Endothelial cell of umbilical vein (primary cell): ENCODE data around the gene KCNV2. TPM values are rescaled to one million over a fixed set of nuclear protein-coding genes. Genes with fewer than 3 reads are reported as not detected.

Source experiments
- BruUV-seq: library from RNA; stranded (reverse); fragments of 400-500 nt; replicated peaks from 2 replicates; lab custom pipeline; 2021; lab: Mats Ljungman, UMichigan
- CTCF ChIA-PET: fragments of 300-600, 350-600 bp; sonication (Branson Sonifier 250); formaldehyde crosslinking; loops from one replicate; lab custom pipeline; 2021; ENCODE audit warnings: antibody characterized with exemption, inconsistent platforms; lab: Charles Lee
- POLR2A ChIA-PET: fragments of 300-600, 350-600 bp; sonication (Branson Sonifier 250); formaldehyde crosslinking; loops from one replicate; lab custom pipeline; 2021; ENCODE audit warnings: antibody characterized with exemption, inconsistent platforms; lab: Charles Lee
- DNase-seq: peaks from one replicate; pipeline ENCODE4 v3.0.0-alpha.2; 2011; ENCODE audit warnings: low read depth, low spot score
- FAIRE-seq: peaks from 2 replicates; lab custom pipeline; 2011; peaks lifted over from hg19 to GRCh38; lab: Jason Lieb, UNC
- H2AFZ ChIP-seq: 2 replicates; pipeline ENCODE4 v1.6.0; 2012; ENCODE audit warnings: low read depth, low read length, control low read depth, inconsistent platforms
- H3K27ac ChIP-seq: 2 replicates; pipeline ENCODE4 v1.5.1; 2011; ENCODE audit warnings: low read depth, mild to moderate bottlenecking, control low read depth, low read length, moderate library complexity; ENCODE audit not compliant: insufficient read depth
- H3K27me3 ChIP-seq, 2 experiments: 2 replicates each; pipeline versions ENCODE4 v1.6.0 to v1.6.1; 2011; ENCODE audit warnings: low read length in 2 of 2, mixed read lengths in 1 of 2; ENCODE audit not compliant: control insufficient read depth in 2 of 2, insufficient read depth in 2 of 2
- H3K36me3 ChIP-seq, 2 experiments: 2 replicates in 1 of 2; 3 replicates in 1 of 2; pipeline ENCODE4 v1.5.1; 2011; ENCODE audit warnings: low read length in 2 of 2, mild to moderate bottlenecking in 1 of 2, moderate library complexity in 1 of 2; ENCODE audit not compliant: control insufficient read depth in 2 of 2, insufficient read depth in 2 of 2; ENCODE audit errors: extremely low read depth in 1 of 2
- H3K4me1 ChIP-seq: 3 replicates; pipeline ENCODE4 v1.5.1; 2011; ENCODE audit warnings: mild to moderate bottlenecking, low read length; ENCODE audit not compliant: control insufficient read depth, insufficient read depth; ENCODE audit errors: extremely low read depth
- H3K4me2 ChIP-seq: 2 replicates; pipeline ENCODE4 v1.6.1; 2011; ENCODE audit warnings: low read length, control low read depth, mixed read lengths; ENCODE audit not compliant: insufficient read depth
- H3K4me3 ChIP-seq, 3 experiments: fragments of 200-600 bp in 1 of 3; sonication (generic), shearing (Covaris generic) in 1 of 3; replicated peaks in 1 of 3; 2 replicates each; pipeline ENCODE4 v1.5.1; 2011 to 2016; ENCODE audit warnings: control low read depth in 3 of 3, low read length in 3 of 3, mild to moderate bottlenecking in 2 of 3, inconsistent platforms in 1 of 3, low read depth in 1 of 3, moderate library complexity in 1 of 3; ENCODE audit not compliant: insufficient read depth in 1 of 3
- H3K79me2 ChIP-seq: 2 replicates; pipeline ENCODE4 v1.6.0; 2012; ENCODE audit warnings: low read length, inconsistent platforms; ENCODE audit not compliant: control insufficient read depth, insufficient read depth
- H3K9ac ChIP-seq: replicated peaks from 2 replicates; pipeline ENCODE3; 2011; ENCODE audit warnings: low read length, control low read depth; ENCODE audit not compliant: insufficient read depth; ENCODE audit errors: extremely low read depth
- H3K9me1 ChIP-seq: replicated peaks from 3 replicates; pipeline ENCODE4 v1.6.0; 2011; ENCODE audit warnings: mild to moderate bottlenecking, low read length; ENCODE audit not compliant: control insufficient read depth, insufficient read depth; ENCODE audit errors: extremely low read depth
- H3K9me3 ChIP-seq: replicated peaks from 2 replicates; pipeline ENCODE4 v1.5.1; 2012; ENCODE audit warnings: low read length, inconsistent platforms; ENCODE audit not compliant: control insufficient read depth, insufficient read depth
- H4K20me1 ChIP-seq: replicated peaks from 2 replicates; pipeline ENCODE3; 2011; ENCODE audit warnings: mild to moderate bottlenecking, low read length; ENCODE audit not compliant: control insufficient read depth, insufficient read depth; ENCODE audit errors: extremely low read depth
- CTCF ChIP-seq, 2 donors: IDR thresholded peaks; 1 replicate in 1 of 2; 2 replicates in 1 of 2; pipeline ENCODE4 v1.5.1; 2011; ENCODE audit warnings: low read length in 2 of 2, mild to moderate bottlenecking in 2 of 2, moderate library complexity in 2 of 2, control low read depth in 1 of 2, inconsistent platforms in 1 of 2, low read depth in 1 of 2; ENCODE audit not compliant: insufficient read depth in 1 of 2; ENCODE audit errors: extremely low read depth in 1 of 2
- EZH2 ChIP-seq: IDR thresholded peaks from 2 replicates; pipeline ENCODE4 v1.6.1; 2012; ENCODE audit warnings: borderline replicate concordance, low read depth, mild to moderate bottlenecking, moderate library complexity, low read length, inconsistent platforms; ENCODE audit not compliant: severe bottlenecking
- FOS ChIP-seq: IDR thresholded peaks from 2 replicates; pipeline ENCODE4 v1.6.1; 2011; ENCODE audit warnings: mild to moderate bottlenecking, low read length, moderate library complexity, borderline replicate concordance; ENCODE audit not compliant: insufficient read depth
- GATA2 ChIP-seq: IDR thresholded peaks from 2 replicates; pipeline ENCODE4 v1.7.0; 2011; ENCODE audit warnings: low read depth, mild to moderate bottlenecking, moderate library complexity, mixed read lengths, low read length; ENCODE audit not compliant: insufficient read length, insufficient read depth
- JUN ChIP-seq: IDR thresholded peaks from 2 replicates; pipeline ENCODE4 v1.6.1; 2011; ENCODE audit warnings: borderline replicate concordance, low read depth; ENCODE audit not compliant: insufficient read length, insufficient read depth
- MAX ChIP-seq: IDR thresholded peaks from 2 replicates; pipeline ENCODE4 v1.6.1; 2011; ENCODE audit not compliant: insufficient read depth, insufficient read length
- MYC ChIP-seq: IDR thresholded peaks from one replicate; pipeline ENCODE4 v1.6.1; 2011; ENCODE audit warnings: mild to moderate bottlenecking, low read depth, low read length
- POLR2A ChIP-seq: IDR thresholded peaks from 2 replicates; pipeline ENCODE4 v1.6.1; 2012; ENCODE audit warnings: low read depth, mild to moderate bottlenecking, control low read depth, low read length
- POLR2AphosphoS5 ChIP-seq: IDR thresholded peaks from 2 replicates; pipeline ENCODE4 v1.6.1; 2012; ENCODE audit warnings: low read depth, mild to moderate bottlenecking, control low read depth, low read length, moderate library complexity; ENCODE audit not compliant: insufficient read depth
- dilution Hi-C: fragments of 300-500 bp; cut with MboI; formaldehyde crosslinking; loops from one replicate; pipeline ENCODE4 v1.15.0; 2019; ENCODE audit warnings: low sequenced_read_pairs; ENCODE audit not compliant: extremely low pct_ligation_motif_present
- intact Hi-C: fragments of 100-400 bp; cut with micrococcal nuclease; formaldehyde crosslinking; loops from one replicate; pipeline ENCODE4 v1.10.0; 2022
- polyA plus RNA-seq, 4 experiments: library from polyadenylated mRNA; depleted of rRNA in 3 of 4; stranded (reverse) in 3 of 4; unstranded in 1 of 4; fragments of >200 nt; gene quantifications; 2 replicates each; pipeline versions ENCODE4 v1.2.1 to v1.2.3, GENCODE V29; 2011 to 2012; ENCODE audit warnings: missing spikeins in 1 of 4
- total RNA-seq: library from RNA; stranded (reverse); gene quantifications from 2 replicates; pipeline ENCODE4 v1.2.3, GENCODE V29; 2021

The KCNV2 gene
- total and polyA plus RNA-seq, 2 donors (not counting 3 experiments of a cell fraction or from before 2014, with no cell fraction given), result not detected

- dilution Hi-C loops, result no loop called here
- FAIRE-seq (no peak), DNase-seq (no peak)
- no peak overlapping the region for H3K27ac ChIP-seq
- no peak for TF ChIP-seq POLR2A
- TF ChIP-seq CTCF (IDR thresholded peaks at IDR 0.05; ENCODE audit: extremely low read depth in 1 of 2, insufficient read depth in 1 of 2, low read depth in 1 of 2, low read length in 2 of 2), result no peak
- TF ChIP-seq JUN, result no peak
- TF ChIP-seq MYC, result no peak
- TF ChIP-seq MAX, result no peak
- no peak for TF ChIP-seq GATA2
- TF ChIP-seq POLR2AphosphoS5, result no peak
- TF ChIP-seq FOS, result no peak
- no peak for TF ChIP-seq EZH2
- H3K4me1 ChIP-seq, result no peaks in the 10 kb centered on the region
- CTCF ChIA-PET, result interaction anchor here (1.1 kb wide), 1 partner anchor 10 kb away, joined by 3 read pairs; no protein-coding TSS in a partner anchor
- H3K36me3 ChIP-seq, result no peaks in the 10 kb centered on the region
- no peaks in the 10 kb centered on the region for H4K20me1 ChIP-seq
- no TSS peak for BruUV-seq
- H3K79me2 ChIP-seq, result no peaks in the 10 kb centered on the region
- H2AFZ ChIP-seq, result no peak overlapping the region
- H3K4me3 ChIP-seq, result no peak overlapping the region
- H3K9me1 ChIP-seq, result peaks cover 2% of the 10 kb centered on the region
- no peaks in the 10 kb centered on the region for H3K9me3 ChIP-seq
- intact Hi-C loops, result no loop called here
- no peaks in the 10 kb centered on the region for H3K27me3 ChIP-seq
- POLR2A ChIA-PET, result no interaction called here
- no peak overlapping the region for H3K4me2 ChIP-seq
- H3K9ac ChIP-seq, result no peak overlapping the region
Measured at GRCh38 chr9:2730971-2731370, 13.7 kb downstream of the KCNV2 start.
